ENCODE measurements around the gene TCP10L.

TCP10L gene

GRCh38 chr21:32574946-32575925 lies 10.1 kb downstream of the TCP10L start:
- no peaks in the 10 kb centered on the region for H3K9me3 ChIP-seq (ENCODE audit: control insufficient read depth, insufficient read depth, low read depth, low read length)
- H3K4me3 ChIP-seq (ENCODE audit: low read depth, low read length), result no peak overlapping the region
- ChIA-PET CTCF (interaction anchor here (1.1 to 1.4 kb wide), 2 partner anchors 26 to 36 kb away, joined by 3 to 5 read pairs; no protein-coding TSS in a partner anchor), POLR2A (no interaction called here)
- H3K4me1 ChIP-seq (ENCODE audit: control insufficient read depth, insufficient read depth, low read length), result no peaks in the 10 kb centered on the region
- TF ChIP-seq IKZF3 (tag by site-specific recombination; IDR thresholded peaks at IDR 0.05) (no peak), ZNF239 (tag by site-specific recombination; IDR thresholded peaks at IDR 0.05) (no peak), ZNF623 (tag by site-specific recombination; IDR thresholded peaks at IDR 0.05) (no peak), FEZF1 (tag by site-specific recombination; IDR thresholded peaks at IDR 0.05) (no peak), ZNF169 (tag by site-specific recombination; IDR thresholded peaks at IDR 0.05) (no peak), ZFP69B (tag by site-specific recombination; IDR thresholded peaks at IDR 0.05) (no peak), SP3 (tag by site-specific recombination; IDR thresholded peaks at IDR 0.05) (no peak), GLIS2 (tag by site-specific recombination; IDR thresholded peaks at IDR 0.05) (no peak), ZBTB44 (tag by site-specific recombination; IDR thresholded peaks at IDR 0.05) (no peak), ZNF544 (tag by site-specific recombination; IDR thresholded peaks at IDR 0.05) (no peak), ZNF530 (tag by site-specific recombination; IDR thresholded peaks at IDR 0.05; ENCODE audit: low read depth) (no peak)
- TF ChIP-seq, protein P1, sequence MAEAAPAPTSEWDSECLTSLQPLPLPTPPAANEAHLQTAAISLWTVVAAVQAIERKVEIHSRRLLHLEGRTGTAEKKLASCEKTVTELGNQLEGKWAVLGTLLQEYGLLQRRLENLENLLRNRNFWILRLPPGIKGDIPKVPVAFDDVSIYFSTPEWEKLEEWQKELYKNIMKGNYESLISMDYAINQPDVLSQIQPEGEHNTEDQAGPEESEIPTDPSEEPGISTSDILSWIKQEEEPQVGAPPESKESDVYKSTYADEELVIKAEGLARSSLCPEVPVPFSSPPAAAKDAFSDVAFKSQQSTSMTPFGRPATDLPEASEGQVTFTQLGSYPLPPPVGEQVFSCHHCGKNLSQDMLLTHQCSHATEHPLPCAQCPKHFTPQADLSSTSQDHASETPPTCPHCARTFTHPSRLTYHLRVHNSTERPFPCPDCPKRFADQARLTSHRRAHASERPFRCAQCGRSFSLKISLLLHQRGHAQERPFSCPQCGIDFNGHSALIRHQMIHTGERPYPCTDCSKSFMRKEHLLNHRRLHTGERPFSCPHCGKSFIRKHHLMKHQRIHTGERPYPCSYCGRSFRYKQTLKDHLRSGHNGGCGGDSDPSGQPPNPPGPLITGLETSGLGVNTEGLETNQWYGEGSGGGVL (tag by site-specific recombination; IDR thresholded peaks at IDR 0.05), result no peak
- TF ChIP-seq, protein P2, sequence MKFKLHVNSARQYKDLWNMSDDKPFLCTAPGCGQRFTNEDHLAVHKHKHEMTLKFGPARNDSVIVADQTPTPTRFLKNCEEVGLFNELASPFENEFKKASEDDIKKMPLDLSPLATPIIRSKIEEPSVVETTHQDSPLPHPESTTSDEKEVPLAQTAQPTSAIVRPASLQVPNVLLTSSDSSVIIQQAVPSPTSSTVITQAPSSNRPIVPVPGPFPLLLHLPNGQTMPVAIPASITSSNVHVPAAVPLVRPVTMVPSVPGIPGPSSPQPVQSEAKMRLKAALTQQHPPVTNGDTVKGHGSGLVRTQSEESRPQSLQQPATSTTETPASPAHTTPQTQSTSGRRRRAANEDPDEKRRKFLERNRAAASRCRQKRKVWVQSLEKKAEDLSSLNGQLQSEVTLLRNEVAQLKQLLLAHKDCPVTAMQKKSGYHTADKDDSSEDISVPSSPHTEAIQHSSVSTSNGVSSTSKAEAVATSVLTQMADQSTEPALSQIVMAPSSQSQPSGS (tag by site-specific recombination; IDR thresholded peaks at IDR 0.05; ENCODE audit: low read depth), result no peak
- TF ChIP-seq, protein P3, sequence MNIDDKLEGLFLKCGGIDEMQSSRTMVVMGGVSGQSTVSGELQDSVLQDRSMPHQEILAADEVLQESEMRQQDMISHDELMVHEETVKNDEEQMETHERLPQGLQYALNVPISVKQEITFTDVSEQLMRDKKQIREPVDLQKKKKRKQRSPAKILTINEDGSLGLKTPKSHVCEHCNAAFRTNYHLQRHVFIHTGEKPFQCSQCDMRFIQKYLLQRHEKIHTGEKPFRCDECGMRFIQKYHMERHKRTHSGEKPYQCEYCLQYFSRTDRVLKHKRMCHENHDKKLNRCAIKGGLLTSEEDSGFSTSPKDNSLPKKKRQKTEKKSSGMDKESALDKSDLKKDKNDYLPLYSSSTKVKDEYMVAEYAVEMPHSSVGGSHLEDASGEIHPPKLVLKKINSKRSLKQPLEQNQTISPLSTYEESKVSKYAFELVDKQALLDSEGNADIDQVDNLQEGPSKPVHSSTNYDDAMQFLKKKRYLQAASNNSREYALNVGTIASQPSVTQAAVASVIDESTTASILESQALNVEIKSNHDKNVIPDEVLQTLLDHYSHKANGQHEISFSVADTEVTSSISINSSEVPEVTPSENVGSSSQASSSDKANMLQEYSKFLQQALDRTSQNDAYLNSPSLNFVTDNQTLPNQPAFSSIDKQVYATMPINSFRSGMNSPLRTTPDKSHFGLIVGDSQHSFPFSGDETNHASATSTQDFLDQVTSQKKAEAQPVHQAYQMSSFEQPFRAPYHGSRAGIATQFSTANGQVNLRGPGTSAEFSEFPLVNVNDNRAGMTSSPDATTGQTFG (tag by site-specific recombination; IDR thresholded peaks at IDR 0.05; ENCODE audit: borderline replicate concordance), result no peak
- H3K27ac ChIP-seq (ENCODE audit: extremely low read depth, low read depth, low read length), result no peak overlapping the region
- H3K36me3 ChIP-seq (ENCODE audit: control insufficient read depth in 2 of 2, insufficient read depth in 1 of 2, low read length in 2 of 2), result peaks cover 0 to 4% of the 10 kb centered on the region in 2 experiments; a peak in 1 of 3 replicates
